ENCODE data around the gene SYT7. TPM values are rescaled to one million over a fixed set of nuclear protein-coding genes. Genes with fewer than 3 reads are reported as not detected.

The SYT7 gene
- total and polyA plus RNA-seq, 10 donors = 0.14 to 5.3 (median 2.3) TPM

DNA sequence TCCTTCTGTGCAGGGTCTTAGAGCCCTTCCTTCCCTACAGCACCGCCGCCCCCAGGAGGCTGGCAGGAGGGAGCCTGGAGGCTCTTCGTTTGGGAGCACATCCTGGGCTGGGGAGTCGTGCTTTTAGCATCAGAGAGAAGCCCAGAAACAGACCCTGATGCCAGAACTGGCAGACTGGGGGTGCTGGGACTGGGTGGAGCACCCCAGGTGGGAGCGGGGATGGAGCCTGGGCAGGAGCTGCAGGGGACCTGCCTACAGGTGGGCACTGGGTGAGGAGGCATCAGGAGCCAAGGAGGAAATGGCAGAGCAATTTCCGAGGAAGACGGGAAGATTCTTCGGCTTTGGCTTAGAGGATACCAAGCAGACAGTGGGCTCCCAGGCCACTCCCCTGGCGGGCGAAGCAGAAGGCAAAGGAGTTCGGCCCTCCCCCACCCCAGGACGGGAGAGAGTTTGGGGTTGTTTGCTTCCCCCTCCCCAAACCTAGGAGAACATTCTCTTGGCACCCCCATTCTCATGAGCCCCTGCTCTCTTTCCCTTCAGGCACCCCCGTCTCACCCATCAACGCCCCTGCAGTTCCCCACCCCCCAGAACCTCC is 1.1 kb downstream of the SYT7 start:
- peak overlapping the region in 4 of 8 donors; percentile 46 to 77 (median 52) for H3K4me3 ChIP-seq
- no peak for DNase-seq
- H3K9me3 ChIP-seq = no peaks in the 10 kb centered on the region
- no peak overlapping the region for H3K27ac ChIP-seq
- TF ChIP-seq POLR2AphosphoS5 (IDR thresholded peaks at IDR 0.05) (no peak), POLR2A (IDR thresholded peaks at IDR 0.05) (no peak)
- TF ChIP-seq, protein P1, sequence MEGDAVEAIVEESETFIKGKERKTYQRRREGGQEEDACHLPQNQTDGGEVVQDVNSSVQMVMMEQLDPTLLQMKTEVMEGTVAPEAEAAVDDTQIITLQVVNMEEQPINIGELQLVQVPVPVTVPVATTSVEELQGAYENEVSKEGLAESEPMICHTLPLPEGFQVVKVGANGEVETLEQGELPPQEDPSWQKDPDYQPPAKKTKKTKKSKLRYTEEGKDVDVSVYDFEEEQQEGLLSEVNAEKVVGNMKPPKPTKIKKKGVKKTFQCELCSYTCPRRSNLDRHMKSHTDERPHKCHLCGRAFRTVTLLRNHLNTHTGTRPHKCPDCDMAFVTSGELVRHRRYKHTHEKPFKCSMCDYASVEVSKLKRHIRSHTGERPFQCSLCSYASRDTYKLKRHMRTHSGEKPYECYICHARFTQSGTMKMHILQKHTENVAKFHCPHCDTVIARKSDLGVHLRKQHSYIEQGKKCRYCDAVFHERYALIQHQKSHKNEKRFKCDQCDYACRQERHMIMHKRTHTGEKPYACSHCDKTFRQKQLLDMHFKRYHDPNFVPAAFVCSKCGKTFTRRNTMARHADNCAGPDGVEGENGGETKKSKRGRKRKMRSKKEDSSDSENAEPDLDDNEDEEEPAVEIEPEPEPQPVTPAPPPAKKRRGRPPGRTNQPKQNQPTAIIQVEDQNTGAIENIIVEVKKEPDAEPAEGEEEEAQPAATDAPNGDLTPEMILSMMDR (IDR thresholded peaks at IDR 0.05 in 8 of 11, conservative IDR thresholded peaks at IDR 0.05 in 3 of 11) = no peak
- peaks cover 4 to 35% (median 22%) of the 10 kb centered on the region in 6 donors for H3K4me1 ChIP-seq
- intact Hi-C loops (cut with DNase I; ENCODE audit: low total_unique reads) = no loop called here
- peaks cover 3 to 64% (median 17%) of the 10 kb centered on the region in 7 donors for H3K27me3 ChIP-seq (replicated peaks in 1 of 7)
- WGBS, 5 donors = 16 to 22% (median 20%) methylated on average over 11 to 14 of the region's 14 CpGs
- no peaks in the 10 kb centered on the region for H3K36me3 ChIP-seq

- DNase-seq = no peak
- TF ChIP-seq, protein P1 (IDR thresholded peaks at IDR 0.05 in 8 of 11, conservative IDR thresholded peaks at IDR 0.05 in 3 of 11) = no peak
- TF ChIP-seq POLR2A (IDR thresholded peaks at IDR 0.05) (no peak), POLR2AphosphoS5 (IDR thresholded peaks at IDR 0.05) (no peak)
- H3K4me3 ChIP-seq = no peak overlapping the region
- H3K27me3 ChIP-seq (replicated peaks in 1 of 7) = peaks cover 3 to 68% (median 17%) of the 10 kb centered on the region in 7 donors
- no peak overlapping the region for H3K27ac ChIP-seq
- 65 to 73% (median 67%) methylated on average over 14 to 15 of the region's 15 CpGs for WGBS, 5 donors
- H3K4me1 ChIP-seq = peaks cover 4 to 35% (median 22%) of the 10 kb centered on the region in 6 donors
- intact Hi-C loops (cut with DNase I; ENCODE audit: low total_unique reads) = no loop called here
- no peaks in the 10 kb centered on the region for H3K36me3 ChIP-seq
- H3K9me3 ChIP-seq = no peaks in the 10 kb centered on the region
Measured at GRCh38 chr11:61578819-61579675, 1.8 kb downstream of the SYT7 start.

DNA sequence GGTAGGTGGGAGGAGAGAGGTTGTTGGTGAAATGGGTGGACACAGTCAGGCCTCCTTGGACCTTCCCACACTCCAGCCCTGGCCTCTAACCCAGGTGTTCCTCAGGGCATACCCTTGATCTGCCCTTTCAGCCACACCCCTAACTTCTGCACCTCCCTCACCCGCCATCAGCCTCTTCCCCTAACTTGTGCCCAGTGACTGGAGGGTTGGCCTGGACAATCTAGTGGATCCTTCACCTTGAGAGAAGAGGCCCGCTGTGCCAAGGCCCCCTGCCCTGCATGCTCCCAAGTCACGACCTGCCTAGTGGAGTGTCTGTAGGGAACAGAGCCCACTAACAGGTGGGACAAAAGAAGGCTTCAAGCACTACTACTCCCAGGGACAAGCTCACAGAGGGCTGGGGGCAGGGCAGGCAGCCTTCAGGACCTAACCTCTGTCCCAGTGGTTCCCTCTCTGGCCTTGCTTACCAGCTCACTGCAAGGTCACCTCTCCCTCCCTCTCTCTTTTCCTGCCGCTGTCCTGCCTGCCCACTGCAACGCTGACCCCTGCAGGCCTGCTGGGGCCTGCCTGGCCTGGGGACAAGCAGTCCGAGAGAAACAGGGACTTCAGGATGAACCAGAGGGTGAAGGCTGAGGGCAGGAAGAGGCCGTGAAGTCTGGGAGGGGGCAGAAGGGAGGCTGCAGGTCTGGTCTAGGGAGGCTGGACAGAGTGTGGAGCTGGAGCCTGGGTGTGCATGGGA is 3.3 kb downstream of the SYT7 start:
- Histone ChIP-seq H3K27me3 (replicated peaks in 1 of 7) (peaks cover 3 to 66% (median 16%) of the 10 kb centered on the region in 7 donors), H3K4me1 (peaks cover 4 to 35% (median 22%) of the 10 kb centered on the region in 6 donors), H3K27ac (no peak overlapping the region), H3K4me3 (no peak overlapping the region), H3K9me3 (no peaks in the 10 kb centered on the region), H3K36me3 (no peaks in the 10 kb centered on the region)
- WGBS, 5 donors = 58 to 74% (median 68%) methylated on average over 7 of the region's 7 CpGs
- no peak for DNase-seq
- TF ChIP-seq POLR2A (IDR thresholded peaks at IDR 0.05) (no peak), POLR2AphosphoS5 (IDR thresholded peaks at IDR 0.05) (peak in 2 of 3 donors; percentile 46 to 53)
- TF ChIP-seq, protein P1 (IDR thresholded peaks at IDR 0.05 in 8 of 11, conservative IDR thresholded peaks at IDR 0.05 in 3 of 11) = peak in 6 of 11 experiments; percentile 24 to 42 (median 32)
- intact Hi-C loops (cut with DNase I; ENCODE audit: low total_unique reads) = no loop called here

Data from spleen (tissue), 11 donors.